GM23338 (cell line): ENCODE data around the gene TBP. TPM values are rescaled to one million over a fixed set of nuclear protein-coding genes. Genes with fewer than 3 reads are reported as not detected.

Source experiments
- ATAC-seq: fragments of 200-7000 bp; cut with Tn5 transposase; 3 replicates; pipeline ENCODE4 v1.9.1; 2020
- DNase-seq: peaks from one replicate; pipeline ENCODE4 v3.0.0-alpha.2; 2015; ENCODE audit warnings: low spot score
- H2AFZ ChIP-seq: fragments of 200-600 bp; sonication (generic); 2 replicates; pipeline ENCODE4 v1.8.0; 2016; ENCODE audit warnings: antibody characterized with exemption, mild to moderate bottlenecking, moderate library complexity
- H3F3A ChIP-seq: fragments of 200-600 bp; sonication (generic); replicated peaks from 2 replicates; pipeline ENCODE4 v1.8.0; 2017; ENCODE audit warnings: antibody characterized with exemption, mixed run types, low read depth
- H3K27ac ChIP-seq: fragments of 200-600 bp; sonication (generic); 2 replicates; pipeline ENCODE4 v1.6.1; 2016; ENCODE audit warnings: low read depth
- H3K27me3 ChIP-seq: fragments of 200-600 bp; sonication (generic); 2 replicates; pipeline ENCODE4 v1.8.0; 2016; ENCODE audit warnings: mild to moderate bottlenecking, mixed run types, moderate library complexity; ENCODE audit not compliant: insufficient read depth
- H3K36me3 ChIP-seq: fragments of 200-600 bp; sonication (generic); 2 replicates; pipeline ENCODE4 v1.8.0; 2016; ENCODE audit warnings: mild to moderate bottlenecking; ENCODE audit not compliant: insufficient read depth
- H3K4me1 ChIP-seq: fragments of 200-600 bp; sonication (generic); 2 replicates; pipeline ENCODE4 v1.8.0; 2016; ENCODE audit warnings: mild to moderate bottlenecking, moderate library complexity; ENCODE audit not compliant: insufficient read depth
- H3K4me2 ChIP-seq: fragments of 200-600 bp; sonication (generic); 2 replicates; pipeline ENCODE4 v1.7.1; 2017; ENCODE audit warnings: mixed run types
- H3K4me3 ChIP-seq: fragments of 200-600 bp; sonication (generic); 2 replicates; pipeline ENCODE4 v1.6.1; 2016; ENCODE audit warnings: mixed run types
- H3K79me2 ChIP-seq: fragments of 200-600 bp; sonication (generic); replicated peaks from 2 replicates; pipeline ENCODE4 v1.8.0; 2017; ENCODE audit warnings: mild to moderate bottlenecking; ENCODE audit not compliant: insufficient read depth
- H3K9me2 ChIP-seq: fragments of 200-600 bp; sonication (generic); 2 replicates; pipeline ENCODE4 v1.8.0; 2017; ENCODE audit not compliant: insufficient read depth
- H4K20me1 ChIP-seq: fragments of 200-600 bp; sonication (generic); replicated peaks from 2 replicates; pipeline ENCODE4 v1.8.0; 2017; ENCODE audit warnings: mild to moderate bottlenecking; ENCODE audit not compliant: insufficient read depth
- H3K27ac Mint-ChIP-seq: 2 replicates; pipeline ENCODE4 v1.8.0; 2020; ENCODE audit warnings: inconsistent platforms, mild to moderate bottlenecking, moderate library complexity, mixed read lengths
- H3K27me3 Mint-ChIP-seq: 3 replicates; pipeline ENCODE4 v1.8.0; 2022; ENCODE audit warnings: low read depth, mild to moderate bottlenecking, moderate library complexity, mixed read lengths, inconsistent platforms; ENCODE audit not compliant: insufficient read depth, poor library complexity
- H3K36me3 Mint-ChIP-seq: 3 replicates; pipeline ENCODE4 v1.8.0; 2021; ENCODE audit warnings: low read depth, mild to moderate bottlenecking, inconsistent platforms, moderate library complexity, mixed read lengths
- H3K4me1 Mint-ChIP-seq: 3 replicates; pipeline ENCODE4 v1.8.0; 2020; ENCODE audit warnings: mild to moderate bottlenecking, inconsistent platforms, mixed read lengths
- H3K4me3 Mint-ChIP-seq: 3 replicates; pipeline ENCODE4 v1.8.0; 2021; ENCODE audit warnings: moderate library complexity, mild to moderate bottlenecking, inconsistent platforms, mixed read lengths
- H3K9me3 Mint-ChIP-seq: 3 replicates; pipeline ENCODE4 v1.8.0; 2020; ENCODE audit warnings: moderate library complexity, mild to moderate bottlenecking, inconsistent platforms, mixed read lengths
- CREB1 ChIP-seq: fragments of 250-450 bp; sonication (Bioruptor Pico); IDR thresholded peaks from 2 replicates; pipeline ENCODE4 v1.5.0; 2020; ENCODE audit warnings: low read depth, mild to moderate bottlenecking, moderate library complexity
- ETS1 ChIP-seq: IDR thresholded peaks from 2 replicates; pipeline ENCODE4 v1.6.1; 2016; ENCODE audit warnings: antibody characterized with exemption
- EZH2 ChIP-seq: fragments of 200-600 bp; sonication (generic); IDR thresholded peaks from one replicate; pipeline ENCODE4 v1.8.0; 2017; ENCODE audit warnings: antibody characterized with exemption, mild to moderate bottlenecking, low read depth; ENCODE audit not compliant: unreplicated experiment
- EZH2phosphoT487 ChIP-seq: fragments of 200-600 bp; sonication (generic); IDR thresholded peaks from one replicate; pipeline ENCODE4 v1.8.1; 2018; ENCODE audit warnings: antibody characterized with exemption; ENCODE audit not compliant: unreplicated experiment
- JUNB ChIP-seq: IDR thresholded peaks from one replicate; pipeline ENCODE4 v1.6.1; 2016; ENCODE audit warnings: antibody characterized with exemption; ENCODE audit not compliant: unreplicated experiment
- NANOG ChIP-seq: IDR thresholded peaks from 2 replicates; pipeline ENCODE4 v1.6.1; 2016; ENCODE audit warnings: antibody characterized with exemption, borderline replicate concordance
- POLR2AphosphoS5 ChIP-seq: IDR thresholded peaks from 2 replicates; pipeline ENCODE4 v1.6.1; 2016; ENCODE audit warnings: antibody characterized with exemption, low read depth
- STAT1 ChIP-seq: IDR thresholded peaks from one replicate; pipeline ENCODE4 v1.6.1; 2016; ENCODE audit warnings: antibody characterized with exemption; ENCODE audit not compliant: unreplicated experiment
- ZNF114 ChIP-seq: fragments of 250-450 bp; sonication (Bioruptor Pico); IDR thresholded peaks from 2 replicates; pipeline ENCODE4 v1.5.0; 2020; ENCODE audit warnings: mild to moderate bottlenecking, moderate library complexity
- ZNF331 ChIP-seq: fragments of 250-450 bp; sonication (Bioruptor Pico); IDR thresholded peaks from 2 replicates; pipeline ENCODE4 v1.5.0; 2020; ENCODE audit warnings: low read depth, mild to moderate bottlenecking, moderate library complexity
- ZNF462 ChIP-seq: fragments of 250-450 bp; sonication (Bioruptor Pico); IDR thresholded peaks from 2 replicates; pipeline ENCODE4 v1.5.0; 2020; ENCODE audit warnings: mild to moderate bottlenecking, moderate library complexity
- polyA plus RNA-seq: library from polyadenylated mRNA; unstranded; fragments of >200 nt; fragmentation: Nextera tagmentation; extraction: Ambion mirVana; gene quantifications from 2 replicates; pipeline ENCODE4 v1.2.1, GENCODE V29; 2016
- total RNA-seq: library from RNA; depleted of rRNA; stranded (reverse); fragments of >200 nt; shearing (Covaris generic); gene quantifications from 2 replicates; pipeline ENCODE4 v1.2.3, GENCODE V29; 2014
- TF ChIP-seq, protein P1 (sequence below), 2 experiments: fragments of 200-600 bp in 1 of 2; sonication (generic) in 1 of 2; conservative IDR thresholded peaks; 2 replicates each; pipeline versions ENCODE4 v1.5.1 to v1.6.1; 2016 to 2017; ENCODE audit warnings: antibody characterized with exemption in 2 of 2, low read depth in 2 of 2, mild to moderate bottlenecking in 2 of 2, moderate library complexity in 1 of 2

Gene TBP
- total and polyA plus RNA-seq, 2 experiments from 2014 or later: 30.3 to 36.5 TPM

- TF ChIP-seq POLR2AphosphoS5: no peak
- TF ChIP-seq, protein P1, sequence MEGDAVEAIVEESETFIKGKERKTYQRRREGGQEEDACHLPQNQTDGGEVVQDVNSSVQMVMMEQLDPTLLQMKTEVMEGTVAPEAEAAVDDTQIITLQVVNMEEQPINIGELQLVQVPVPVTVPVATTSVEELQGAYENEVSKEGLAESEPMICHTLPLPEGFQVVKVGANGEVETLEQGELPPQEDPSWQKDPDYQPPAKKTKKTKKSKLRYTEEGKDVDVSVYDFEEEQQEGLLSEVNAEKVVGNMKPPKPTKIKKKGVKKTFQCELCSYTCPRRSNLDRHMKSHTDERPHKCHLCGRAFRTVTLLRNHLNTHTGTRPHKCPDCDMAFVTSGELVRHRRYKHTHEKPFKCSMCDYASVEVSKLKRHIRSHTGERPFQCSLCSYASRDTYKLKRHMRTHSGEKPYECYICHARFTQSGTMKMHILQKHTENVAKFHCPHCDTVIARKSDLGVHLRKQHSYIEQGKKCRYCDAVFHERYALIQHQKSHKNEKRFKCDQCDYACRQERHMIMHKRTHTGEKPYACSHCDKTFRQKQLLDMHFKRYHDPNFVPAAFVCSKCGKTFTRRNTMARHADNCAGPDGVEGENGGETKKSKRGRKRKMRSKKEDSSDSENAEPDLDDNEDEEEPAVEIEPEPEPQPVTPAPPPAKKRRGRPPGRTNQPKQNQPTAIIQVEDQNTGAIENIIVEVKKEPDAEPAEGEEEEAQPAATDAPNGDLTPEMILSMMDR (conservative IDR thresholded peaks at IDR 0.05; ENCODE audit: low read depth in 2 of 2): no peak
Observed at GRCh38 chr6:170555305-170555704, 1.1 kb downstream of the TBP start (continued).

DNA sequence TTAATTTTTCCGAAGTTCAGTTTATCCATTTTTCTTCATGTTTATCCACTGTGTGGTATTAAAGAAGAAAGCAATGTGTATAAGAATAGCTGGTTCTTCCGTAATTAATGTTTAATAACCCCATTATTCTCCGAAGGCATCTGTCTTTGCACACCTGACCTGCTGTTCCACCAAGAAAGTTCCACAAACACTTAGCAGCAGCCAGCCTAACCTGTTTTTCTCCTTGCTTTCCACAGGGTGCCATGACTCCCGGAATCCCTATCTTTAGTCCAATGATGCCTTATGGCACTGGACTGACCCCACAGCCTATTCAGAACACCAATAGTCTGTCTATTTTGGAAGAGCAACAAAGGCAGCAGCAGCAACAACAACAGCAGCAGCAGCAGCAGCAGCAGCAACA is 7.4 kb downstream of the TBP start:
- DNase-seq (no peak), ATAC-seq (no peak)
- no peaks in the 10 kb centered on the region for H3K9me2 ChIP-seq
- peaks cover 11% of the 10 kb centered on the region for H4K20me1 ChIP-seq
- no peaks in the 10 kb centered on the region for H3K27me3 ChIP-seq
- H3K27ac ChIP-seq: no peak overlapping the region
- peaks cover 19% of the 10 kb centered on the region; the same call in 1 of the 2 replicates for H3K36me3 ChIP-seq
- no peak overlapping the region for H3K4me3 Mint-ChIP-seq
- H3K4me3 ChIP-seq: no peak overlapping the region
- no peaks in the 10 kb centered on the region for H3K4me1 ChIP-seq
- H3K27ac Mint-ChIP-seq: no peak overlapping the region
- H3K4me2 ChIP-seq: no peak overlapping the region
- H3K27me3 Mint-ChIP-seq: peaks cover 1% of the 10 kb centered on the region
- H3F3A ChIP-seq: no peaks in the 10 kb centered on the region
- peaks cover 48% of the 10 kb centered on the region for H3K36me3 Mint-ChIP-seq
- no peaks in the 10 kb centered on the region for H3K4me1 Mint-ChIP-seq
- no peak overlapping the region for H2AFZ ChIP-seq
- peaks cover 30% of the 10 kb centered on the region for H3K79me2 ChIP-seq
- no peaks in the 10 kb centered on the region for H3K9me3 Mint-ChIP-seq
- TF ChIP-seq CREB1 (CRISPR knock-in tag) (no peak), ETS1 (no peak), JUNB (no peak), ZNF331 (CRISPR knock-in tag) (no peak), POLR2AphosphoS5 (no peak), NANOG (no peak), STAT1 (no peak), ZNF114 (no peak), EZH2 (no peak), ZNF462 (no peak), EZH2phosphoT487 (no peak)
- TF ChIP-seq, protein P1 (conservative IDR thresholded peaks at IDR 0.05; ENCODE audit: low read depth in 2 of 2): no peak
